Gastroesophageal sphincter (tissue), 2 donors: ENCODE data around the gene GPR132.

Experiments used
- EP300 ChIP-seq: sonication (generic); formaldehyde crosslinking; IDR thresholded peaks from one replicate; pipeline ENCODE4 v1.6.1; 2017; ENCODE audit warnings: antibody characterized with exemption, mild to moderate bottlenecking
- POLR2A ChIP-seq, 2 donors: fragments of 450-650 bp; IDR thresholded peaks; one replicate each; pipeline ENCODE4 v1.6.1; 2017; ENCODE audit warnings: antibody characterized with exemption in 2 of 2, mild to moderate bottlenecking in 2 of 2, moderate library complexity in 1 of 2

DNA sequence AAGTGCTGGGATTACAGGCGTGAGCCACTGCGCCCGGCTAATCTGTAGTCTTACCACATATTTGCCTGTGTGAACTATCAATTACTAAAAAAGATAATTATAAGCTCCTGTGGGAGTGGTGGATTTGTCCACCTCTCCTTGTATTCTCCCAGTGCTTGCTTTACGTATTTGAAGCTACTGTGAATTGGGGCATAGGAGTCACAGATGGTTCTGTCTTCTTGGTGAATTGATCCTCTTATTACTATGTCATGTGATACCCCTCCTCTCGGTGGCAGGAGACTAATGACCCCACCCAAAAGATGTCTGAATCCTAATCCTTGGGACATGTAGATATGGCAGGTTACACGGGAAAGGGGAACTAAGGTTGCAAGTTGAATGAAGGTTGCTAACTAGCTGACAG is 11.8 kb downstream of the GPR132 start:
- TF ChIP-seq EP300: no peak
- TF ChIP-seq POLR2A (IDR thresholded peaks at IDR 0.05): no peak
